PC-9 (cell line): Measurements from ENCODE around the gene CRPPA.

Source experiments
- EZH2 ChIP-seq: fragments of 200-600 bp; sonication (generic); IDR thresholded peaks from 2 replicates; pipeline ENCODE4 v1.8.0; 2017; ENCODE audit warnings: antibody characterized with exemption, low read depth
- TF ChIP-seq, protein P1 (sequence below): fragments of 200-600 bp; sonication (generic); conservative IDR thresholded peaks from 2 replicates; pipeline ENCODE4 v1.6.1; 2017; ENCODE audit warnings: mixed run types, antibody characterized with exemption, mild to moderate bottlenecking, moderate library complexity

DNA sequence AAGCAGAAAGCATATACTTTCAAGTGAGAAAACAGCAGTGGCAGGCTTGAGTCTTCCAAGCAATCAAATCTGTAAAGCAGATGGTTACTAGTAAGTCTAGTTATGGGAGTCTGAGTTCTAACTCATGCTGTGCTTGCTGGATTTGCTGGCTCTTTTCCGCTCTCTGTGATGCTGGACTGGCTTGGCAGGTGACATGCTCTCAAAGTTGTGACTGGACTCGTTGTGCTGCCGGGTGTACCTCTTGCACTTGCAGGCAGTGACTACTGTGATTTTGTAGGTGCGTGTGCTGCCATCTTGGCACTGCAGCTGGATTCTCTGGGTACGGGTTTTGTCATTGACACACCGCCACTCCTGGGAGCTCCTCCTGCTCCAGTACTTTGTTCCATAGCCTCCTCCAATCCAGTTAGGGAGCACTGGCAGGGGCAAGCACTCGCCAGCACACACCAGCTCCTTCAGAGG is 41.1 kb upstream of the CRPPA start:
- TF ChIP-seq, protein P1, sequence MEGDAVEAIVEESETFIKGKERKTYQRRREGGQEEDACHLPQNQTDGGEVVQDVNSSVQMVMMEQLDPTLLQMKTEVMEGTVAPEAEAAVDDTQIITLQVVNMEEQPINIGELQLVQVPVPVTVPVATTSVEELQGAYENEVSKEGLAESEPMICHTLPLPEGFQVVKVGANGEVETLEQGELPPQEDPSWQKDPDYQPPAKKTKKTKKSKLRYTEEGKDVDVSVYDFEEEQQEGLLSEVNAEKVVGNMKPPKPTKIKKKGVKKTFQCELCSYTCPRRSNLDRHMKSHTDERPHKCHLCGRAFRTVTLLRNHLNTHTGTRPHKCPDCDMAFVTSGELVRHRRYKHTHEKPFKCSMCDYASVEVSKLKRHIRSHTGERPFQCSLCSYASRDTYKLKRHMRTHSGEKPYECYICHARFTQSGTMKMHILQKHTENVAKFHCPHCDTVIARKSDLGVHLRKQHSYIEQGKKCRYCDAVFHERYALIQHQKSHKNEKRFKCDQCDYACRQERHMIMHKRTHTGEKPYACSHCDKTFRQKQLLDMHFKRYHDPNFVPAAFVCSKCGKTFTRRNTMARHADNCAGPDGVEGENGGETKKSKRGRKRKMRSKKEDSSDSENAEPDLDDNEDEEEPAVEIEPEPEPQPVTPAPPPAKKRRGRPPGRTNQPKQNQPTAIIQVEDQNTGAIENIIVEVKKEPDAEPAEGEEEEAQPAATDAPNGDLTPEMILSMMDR: no peak
- TF ChIP-seq EZH2: no peak
